GM12878 (cell line): ENCODE results near the gene CTNNA2. TPM values are rescaled to one million over a fixed set of nuclear protein-coding genes. Genes with fewer than 3 reads are reported as not detected.

ENCODE experiments used
- ATAC-seq: fragments of 200-7000 bp; cut with Tn5 transposase; 3 replicates; pipeline ENCODE4 v1.9.1; 2020; ENCODE audit warnings: mild to moderate bottlenecking, moderate library complexity
- BruUV-seq: library from RNA; stranded (reverse); fragments of 400-500 nt; replicated peaks from 2 replicates; lab custom pipeline; 2021; lab: Mats Ljungman, UMichigan
- CTCF ChIA-PET: fragments of 300-600 bp; sonication (Branson Sonifier 250); formaldehyde crosslinking; extraction: SDS; loops from one replicate; lab custom pipeline; 2021; ENCODE audit warnings: inconsistent platforms; lab: Yijun Ruan, JAX
- POLR2A ChIA-PET: fragments of 350-600 bp; formaldehyde crosslinking; extraction: SDS; loops from one replicate; lab custom pipeline; 2021; ENCODE audit warnings: inconsistent platforms; lab: Charles Lee
- RAD21 ChIA-PET: fragments of 300-600 bp; sonication (Branson Sonifier 250); formaldehyde crosslinking; loops from one replicate; lab custom pipeline; 2023; ENCODE audit warnings: antibody characterized with exemption; ENCODE audit not compliant: unreplicated experiment; lab: Charles Lee
- SMC1A ChIA-PET: fragments of 300-600 bp; sonication (Branson Sonifier 250); formaldehyde crosslinking; loops from one replicate; lab custom pipeline; 2023; ENCODE audit not compliant: unreplicated experiment, uncharacterized antibody; lab: Charles Lee
- DNase-seq: peaks from one replicate; pipeline ENCODE4 v3.0.0-alpha.2; 2011; ENCODE audit warnings: low read depth, low spot score
- FAIRE-seq: peaks from 3 replicates; lab custom pipeline; 2011; peaks lifted over from hg19 to GRCh38; lab: Jason Lieb, UNC
- H2AFZ ChIP-seq: 2 replicates; pipeline ENCODE4 v1.6.0; 2011; ENCODE audit warnings: low read depth, low read length, control low read depth; ENCODE audit not compliant: control insufficient read depth
- H3K27ac ChIP-seq: 2 replicates; pipeline ENCODE4 v1.5.1; 2011; ENCODE audit warnings: control low read depth; ENCODE audit not compliant: control insufficient read depth, insufficient read depth
- H3K27me3 ChIP-seq, 2 experiments: replicated peaks in 1 of 2; 2 replicates each; pipeline versions ENCODE4 v1.6.0 to v1.6.1; 2011; ENCODE audit warnings: low read length in 1 of 2; ENCODE audit not compliant: control insufficient read depth in 2 of 2, insufficient read depth in 2 of 2
- H3K36me3 ChIP-seq, 2 experiments: 2 replicates each; pipeline ENCODE4 v1.5.1; 2011; ENCODE audit warnings: low read length in 1 of 2; ENCODE audit not compliant: control insufficient read depth in 2 of 2, insufficient read depth in 2 of 2
- H3K4me1 ChIP-seq: 2 replicates; pipeline ENCODE4 v1.6.1; 2011; ENCODE audit warnings: mild to moderate bottlenecking, low read length, moderate library complexity, mixed read lengths; ENCODE audit not compliant: control insufficient read depth, insufficient read depth
- H3K4me2 ChIP-seq: 2 replicates; pipeline ENCODE4 v1.6.0; 2011; ENCODE audit warnings: control low read depth; ENCODE audit not compliant: control insufficient read depth, insufficient read depth
- H3K4me3 ChIP-seq: fragments of 200-600 bp; sonication (generic); 2 replicates; pipeline ENCODE4 v1.5.1; 2016
- H3K79me2 ChIP-seq: 2 replicates; pipeline ENCODE4 v1.6.0; 2011; ENCODE audit warnings: low read length; ENCODE audit not compliant: control insufficient read depth, insufficient read depth
- H3K9ac ChIP-seq: 2 replicates; pipeline ENCODE4 v1.8.0; 2011; ENCODE audit warnings: low read length, control low read depth, mixed read lengths; ENCODE audit not compliant: control insufficient read depth, insufficient read depth
- H3K9me3 ChIP-seq: replicated peaks from 3 replicates; pipeline ENCODE4 v1.5.1; 2011; ENCODE audit warnings: mild to moderate bottlenecking, low read length; ENCODE audit not compliant: control insufficient read depth, insufficient read depth
- H4K20me1 ChIP-seq: 2 replicates; pipeline ENCODE4 v1.6.0; 2011; ENCODE audit not compliant: control insufficient read depth, insufficient read depth
- MYB ChIP-seq: fragments of 150-350 bp; IDR thresholded peaks from 2 replicates; pipeline ENCODE4 v1.6.1; 2014; ENCODE audit warnings: mild to moderate bottlenecking, low read depth, low read length, borderline replicate concordance
- NFYB ChIP-seq: IDR thresholded peaks from 2 replicates; pipeline ENCODE4 v1.6.1; 2011; ENCODE audit warnings: low read depth, mild to moderate bottlenecking, low read length, improper control_type of control experiment, moderate library complexity; ENCODE audit not compliant: insufficient read depth
- SMARCA5 ChIP-seq: fragments of 450-650 bp; IDR thresholded peaks from 2 replicates; pipeline ENCODE4 v1.6.1; 2017; ENCODE audit warnings: mild to moderate bottlenecking
- SMC3 ChIP-seq: IDR thresholded peaks from 2 replicates; pipeline ENCODE4 v1.6.1; 2011; ENCODE audit warnings: low read length, improper control_type of control experiment, borderline replicate concordance
- SREBF1 ChIP-seq: IDR thresholded peaks from 2 replicates; pipeline ENCODE4 v1.6.1; 2012; ENCODE audit warnings: mild to moderate bottlenecking, low read length
- YY1 ChIP-seq: IDR thresholded peaks from 2 replicates; pipeline ENCODE4 v1.6.1; 2011; ENCODE audit warnings: low read depth, mild to moderate bottlenecking, low read length
- WGBS: methylation state at CpG from one replicate; pipeline ENCODE4 v1.1.6; 2016; ENCODE audit warnings: low lambda C conversion rate; ENCODE audit not compliant: insufficient replicate concordance, insufficient coverage; ENCODE audit errors: missing lambda C conversion rate; 5-methylcytosine and 5-hydroxymethylcytosine counted together
- in situ Hi-C: fragments of 300-500 bp; cut with MboI; formaldehyde crosslinking; loops from 9 replicates; pipeline ENCODE4 v1.14.3; 2018; ENCODE audit warnings: mixed read lengths
- intact Hi-C: fragments of 100-400 bp; cut with micrococcal nuclease; formaldehyde crosslinking; loops from one replicate; pipeline ENCODE4 v1.14.2; 2022; ENCODE audit not compliant: unreplicated experiment
- polyA plus RNA-seq, 11 experiments: library from polyadenylated mRNA; depleted of rRNA in 4 of 11; unstranded in 6 of 11; stranded (reverse) in 5 of 11; fragments of >200 nt; fragmentation: Nextera tagmentation in 4 of 11; fragmentation: Illumina TruSeq in 1 of 11; extraction: Ambion mirVana in 4 of 11; extraction: Trizol in 1 of 11; gene quantifications; 1 replicate in 1 of 11; 2 replicates in 10 of 11; pipeline versions ENCODE4 v1.2.1 to v1.2.3, GENCODE V29; 2011 to 2016; ENCODE audit warnings: inconsistent platforms in 2 of 11, missing spikeins in 2 of 11, low read depth in 1 of 11
- total RNA-seq, 4 experiments: library from RNA; depleted of rRNA in 3 of 4; stranded (reverse); fragments of >200 nt in 3 of 4; fragmentation: Illumina TruSeq in 1 of 4; extraction: Trizol in 1 of 4; gene quantifications; 2 replicates each; pipeline versions ENCODE4 v1.2.1 to v1.2.3, GENCODE V29; 2013 to 2021
- TF ChIP-seq, protein P1 (sequence below): fragments of 450-650 bp; IDR thresholded peaks from 2 replicates; pipeline ENCODE4 v1.6.1; 2017; ENCODE audit warnings: mild to moderate bottlenecking, moderate library complexity

The CTNNA2 gene
- total and polyA plus RNA-seq, 10 of the 15 experiments (the other 5 are each of a cell fraction or from before 2014, with no cell fraction given) = 2.4 to 36.2 (median 6.6) TPM

DNA sequence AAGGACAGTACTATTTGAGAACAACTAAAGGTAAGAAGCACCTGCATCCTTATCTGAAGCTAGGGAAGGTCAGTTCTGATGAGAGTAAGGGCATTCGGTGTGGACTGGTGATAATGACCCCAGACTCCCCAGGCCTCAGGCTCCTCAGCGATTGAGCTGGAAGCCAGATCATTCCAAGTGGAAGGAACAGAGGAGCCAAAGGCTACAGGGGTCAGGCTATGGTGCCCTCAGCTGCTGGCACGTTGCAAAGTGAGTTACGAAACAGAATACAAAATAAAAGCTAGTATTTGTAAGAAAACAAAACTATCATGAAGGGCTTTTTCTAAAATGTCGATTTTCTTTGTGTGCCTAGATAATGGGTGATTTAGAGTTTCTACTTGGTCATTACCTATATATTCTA, 960.2 kb downstream of the CTNNA2 start:
- RAD21 ChIA-PET = interaction anchor here (1.5 to 21.3 kb wide), 7 partner anchors 10 to 147 kb away, joined by 3 to 556 read pairs (median 15); no protein-coding TSS in a partner anchor
- no peaks in the 10 kb centered on the region for H3K36me3 ChIP-seq
- intact Hi-C loops = no loop called here

DNA sequence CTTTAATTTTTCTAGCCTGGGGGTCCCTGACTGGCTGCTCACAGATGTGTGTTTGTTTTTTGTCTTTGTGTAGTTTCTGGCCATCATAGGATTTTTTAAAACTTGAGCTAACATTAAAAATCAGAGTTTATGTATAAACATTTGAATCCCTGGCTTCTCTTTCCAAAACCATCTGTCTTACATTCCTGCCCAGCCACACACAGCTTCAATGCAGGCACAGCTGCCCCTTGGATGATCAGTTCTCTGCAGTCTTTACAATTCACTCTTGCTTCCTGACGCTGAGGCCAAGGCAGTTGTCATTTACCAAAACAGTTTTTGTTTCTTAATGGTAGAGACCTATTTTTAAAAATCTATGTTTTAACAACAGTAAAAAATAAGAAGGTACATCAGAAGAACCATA, 960.9 kb downstream of the CTNNA2 start:
- Histone ChIP-seq H3K4me3 (no peak overlapping the region), H3K27me3 (no peaks in the 10 kb centered on the region), H3K9ac (no peak overlapping the region), H3K4me1 (peaks cover 8% of the 10 kb centered on the region), H4K20me1 (no peaks in the 10 kb centered on the region), H3K27ac (no peak overlapping the region; the same call in 1 of the 2 replicates), H2AFZ (peak overlapping the region; percentile 47; the same call in 1 of the 2 replicates), H3K36me3 (no peaks in the 10 kb centered on the region), H3K4me2 (peak overlapping the region; percentile 8; the same call in 1 of the 2 replicates), H3K9me3 (no peaks in the 10 kb centered on the region; the same call in 2 of the 3 replicates), H3K79me2 (no peaks in the 10 kb centered on the region; the same call in 1 of the 2 replicates)
- ChIA-PET CTCF (interaction anchor here (1.0 to 5.5 kb wide), 8 partner anchors 8 to 148 kb away, joined by 3 to 50 read pairs (median 4); no protein-coding TSS in a partner anchor), RAD21 (interaction anchor here (1.5 to 21.3 kb wide), 7 partner anchors 10 to 147 kb away, joined by 3 to 556 read pairs (median 15); no protein-coding TSS in a partner anchor), POLR2A (interaction anchor here (0.8 to 19.4 kb wide), 8 partner anchors 10 to 109 kb away, joined by 3 to 319 read pairs (median 4); no protein-coding TSS in a partner anchor), SMC1A (interaction anchor here (0.6 to 20.4 kb wide), 8 partner anchors 7 to 283 kb away, joined by 3 to 559 read pairs (median 25); no protein-coding TSS in a partner anchor)
- WGBS = 35% methylated on average over 1 of the region's 1 CpG
- 0 out of 3 replicates have a peak, but pooled peaks have one; percentile 11 for ATAC-seq
- in situ Hi-C loops (no loop called here), intact Hi-C loops (no loop called here)
- FAIRE-seq = no peak
- DNase-seq = no peak
- BruUV-seq = no TSS peak
- TF ChIP-seq, protein P1, sequence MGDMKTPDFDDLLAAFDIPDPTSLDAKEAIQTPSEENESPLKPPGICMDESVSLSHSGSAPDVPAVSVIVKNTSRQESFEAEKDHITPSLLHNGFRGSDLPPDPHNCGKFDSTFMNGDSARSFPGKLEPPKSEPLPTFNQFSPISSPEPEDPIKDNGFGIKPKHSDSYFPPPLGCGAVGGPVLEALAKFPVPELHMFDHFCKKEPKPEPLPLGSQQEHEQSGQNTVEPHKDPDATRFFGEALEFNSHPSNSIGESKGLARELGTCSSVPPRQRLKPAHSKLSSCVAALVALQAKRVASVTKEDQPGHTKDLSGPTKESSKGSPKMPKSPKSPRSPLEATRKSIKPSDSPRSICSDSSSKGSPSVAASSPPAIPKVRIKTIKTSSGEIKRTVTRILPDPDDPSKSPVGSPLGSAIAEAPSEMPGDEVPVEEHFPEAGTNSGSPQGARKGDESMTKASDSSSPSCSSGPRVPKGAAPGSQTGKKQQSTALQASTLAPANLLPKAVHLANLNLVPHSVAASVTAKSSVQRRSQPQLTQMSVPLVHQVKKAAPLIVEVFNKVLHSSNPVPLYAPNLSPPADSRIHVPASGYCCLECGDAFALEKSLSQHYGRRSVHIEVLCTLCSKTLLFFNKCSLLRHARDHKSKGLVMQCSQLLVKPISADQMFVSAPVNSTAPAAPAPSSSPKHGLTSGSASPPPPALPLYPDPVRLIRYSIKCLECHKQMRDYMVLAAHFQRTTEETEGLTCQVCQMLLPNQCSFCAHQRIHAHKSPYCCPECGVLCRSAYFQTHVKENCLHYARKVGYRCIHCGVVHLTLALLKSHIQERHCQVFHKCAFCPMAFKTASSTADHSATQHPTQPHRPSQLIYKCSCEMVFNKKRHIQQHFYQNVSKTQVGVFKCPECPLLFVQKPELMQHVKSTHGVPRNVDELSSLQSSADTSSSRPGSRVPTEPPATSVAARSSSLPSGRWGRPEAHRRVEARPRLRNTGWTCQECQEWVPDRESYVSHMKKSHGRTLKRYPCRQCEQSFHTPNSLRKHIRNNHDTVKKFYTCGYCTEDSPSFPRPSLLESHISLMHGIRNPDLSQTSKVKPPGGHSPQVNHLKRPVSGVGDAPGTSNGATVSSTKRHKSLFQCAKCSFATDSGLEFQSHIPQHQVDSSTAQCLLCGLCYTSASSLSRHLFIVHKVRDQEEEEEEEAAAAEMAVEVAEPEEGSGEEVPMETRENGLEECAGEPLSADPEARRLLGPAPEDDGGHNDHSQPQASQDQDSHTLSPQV = 0 out of 2 replicates have a peak, but pooled peaks have one; percentile 1
- TF ChIP-seq MYB (no peak), NFYB (no peak), SMC3 (no peak)

More for the DNA sequence above, 960.2 kb downstream of the CTNNA2 start:
- no peak for TF ChIP-seq SREBF1
- TF ChIP-seq SMARCA5 = no peak
- no peak for TF ChIP-seq YY1
- TF ChIP-seq, all 136 proteins: peak for 0
- H3K9ac ChIP-seq = no peak overlapping the region
- no peaks in the 10 kb centered on the region; the same call in 2 of the 3 replicates for H3K9me3 ChIP-seq
- H4K20me1 ChIP-seq = no peaks in the 10 kb centered on the region
- ChIA-PET SMC1A (interaction anchor here (0.6 to 20.4 kb wide), 9 partner anchors 7 to 284 kb away, joined by 3 to 559 read pairs (median 20); no protein-coding TSS in a partner anchor), POLR2A (interaction anchor here (0.8 to 19.4 kb wide), 9 partner anchors 9 to 148 kb away, joined by 3 to 319 read pairs (median 4); no protein-coding TSS in a partner anchor), CTCF (interaction anchor here (0.8 to 5.5 kb wide), 10 partner anchors 9 to 147 kb away, joined by 3 to 50 read pairs (median 4); no protein-coding TSS in a partner anchor)
- no peak for ATAC-seq
- no TSS peak for BruUV-seq
- in situ Hi-C loops = no loop called here
- H2AFZ ChIP-seq = no peak overlapping the region
- H3K4me2 ChIP-seq = 0 out of 2 replicates have a peak overlapping the region, but pooled peaks have one; percentile 5
- no peak overlapping the region for H3K4me3 ChIP-seq
- H3K79me2 ChIP-seq = no peaks in the 10 kb centered on the region; the same call in 1 of the 2 replicates
- H3K4me1 ChIP-seq = peaks cover 8% of the 10 kb centered on the region
- no peak for FAIRE-seq
- H3K27me3 ChIP-seq = no peaks in the 10 kb centered on the region
- H3K27ac ChIP-seq = no peak overlapping the region
- WGBS = 13% methylated on average over 5 of the region's 5 CpGs
- DNase-seq = no peak
